AG04449 (cell line): ENCODE measurements around the gene CEP43.

Experiments
- CTCF ChIA-PET: fragments of 350-600 bp; formaldehyde crosslinking; extraction: SDS; loops from one replicate; lab custom pipeline; 2021; ENCODE audit warnings: antibody characterized with exemption; lab: Yijun Ruan, JAX
- POLR2A ChIA-PET: fragments of 400-600, 350-600 bp; formaldehyde crosslinking; extraction: SDS; loops from one replicate; lab custom pipeline; 2020; ENCODE audit warnings: antibody characterized with exemption, inconsistent platforms; lab: Yijun Ruan, JAX
- DNase-seq: peaks from one replicate; pipeline ENCODE4 v3.0.0-alpha.2; 2010; ENCODE audit warnings: low read depth, low spot score
- H3K4me3 ChIP-seq: 2 replicates; pipeline ENCODE4 v1.5.1; 2011; ENCODE audit warnings: low read depth, mild to moderate bottlenecking, control low read depth, low read length
- TF ChIP-seq, protein P1 (sequence below): IDR thresholded peaks from one replicate; pipeline ENCODE4 v1.5.1; 2011; ENCODE audit warnings: mild to moderate bottlenecking, moderate library complexity, low read length, control low read depth, inconsistent platforms; ENCODE audit not compliant: insufficient read depth; ENCODE audit errors: missing control alignments

Gene CEP43

GRCh38 chr6:166972101-166972500 is 27.1 kb upstream of the CEP43 start:
- TF ChIP-seq, protein P1, sequence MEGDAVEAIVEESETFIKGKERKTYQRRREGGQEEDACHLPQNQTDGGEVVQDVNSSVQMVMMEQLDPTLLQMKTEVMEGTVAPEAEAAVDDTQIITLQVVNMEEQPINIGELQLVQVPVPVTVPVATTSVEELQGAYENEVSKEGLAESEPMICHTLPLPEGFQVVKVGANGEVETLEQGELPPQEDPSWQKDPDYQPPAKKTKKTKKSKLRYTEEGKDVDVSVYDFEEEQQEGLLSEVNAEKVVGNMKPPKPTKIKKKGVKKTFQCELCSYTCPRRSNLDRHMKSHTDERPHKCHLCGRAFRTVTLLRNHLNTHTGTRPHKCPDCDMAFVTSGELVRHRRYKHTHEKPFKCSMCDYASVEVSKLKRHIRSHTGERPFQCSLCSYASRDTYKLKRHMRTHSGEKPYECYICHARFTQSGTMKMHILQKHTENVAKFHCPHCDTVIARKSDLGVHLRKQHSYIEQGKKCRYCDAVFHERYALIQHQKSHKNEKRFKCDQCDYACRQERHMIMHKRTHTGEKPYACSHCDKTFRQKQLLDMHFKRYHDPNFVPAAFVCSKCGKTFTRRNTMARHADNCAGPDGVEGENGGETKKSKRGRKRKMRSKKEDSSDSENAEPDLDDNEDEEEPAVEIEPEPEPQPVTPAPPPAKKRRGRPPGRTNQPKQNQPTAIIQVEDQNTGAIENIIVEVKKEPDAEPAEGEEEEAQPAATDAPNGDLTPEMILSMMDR, result no peak
- CTCF ChIA-PET, result interaction anchor here (1.5 kb wide), 1 partner anchor 18 kb away, joined by 4 read pairs; no protein-coding TSS in a partner anchor
- DNase-seq, result no peak
- POLR2A ChIA-PET, result no interaction called here
- no peak overlapping the region for H3K4me3 ChIP-seq

- POLR2A ChIA-PET, result no interaction called here
- CTCF ChIA-PET, result interaction anchor here (0.5 kb wide), 1 partner anchor 12 kb away, joined by 3 read pairs; no protein-coding TSS in a partner anchor
- no peak overlapping the region for H3K4me3 ChIP-seq
- TF ChIP-seq, protein P1, result no peak
- no peak for DNase-seq
Observed at GRCh38 chr6:166976636-166977035, 22.6 kb upstream of the CEP43 start.

GRCh38 chr6:166977621-166978525 is 21.3 kb upstream of the CEP43 start:
- ChIA-PET CTCF (interaction anchor here (1.5 to 4.8 kb wide), 2 partner anchors 11 to 205 kb away, joined by 4 to 45 read pairs; no protein-coding TSS in a partner anchor), POLR2A (no interaction called here)
- H3K4me3 ChIP-seq, result no peak overlapping the region
- DNase-seq, result no peak
- TF ChIP-seq, protein P1, result no peak

- TF ChIP-seq, protein P1, result no peak
- no peak for DNase-seq
- ChIA-PET CTCF (interaction anchor here (1.7 to 4.8 kb wide), 2 partner anchors 8 to 210 kb away, joined by 4 to 45 read pairs; no protein-coding TSS in a partner anchor), POLR2A (no interaction called here)
- H3K4me3 ChIP-seq, result no peak overlapping the region
Observed at GRCh38 chr6:166980738-166981137, 18.5 kb upstream of the CEP43 start.

- H3K4me3 ChIP-seq, result no peak overlapping the region
- no peak for DNase-seq
- CTCF ChIA-PET, result interaction anchor here (1.0 to 6.7 kb wide), 8 partner anchors 8 to 211 kb away, joined by 3 to 163 read pairs (median 22); partner anchors contain the start of gene CEP43
- POLR2A ChIA-PET, result no interaction called here
- TF ChIP-seq, protein P1, result no peak
Observed at GRCh38 chr6:166987448-166987847, 11.7 kb upstream of the CEP43 start.

GRCh38 chr6:166987930-166988329 is 11.3 kb upstream of the CEP43 start:
- no peak overlapping the region for H3K4me3 ChIP-seq
- POLR2A ChIA-PET, result no interaction called here
- no peak for DNase-seq
- TF ChIP-seq, protein P1, result no peak
- CTCF ChIA-PET, result interaction anchor here (0.8 to 6.7 kb wide), 13 partner anchors 8 to 225 kb away, joined by 3 to 163 read pairs (median 9); partner anchors contain the start of gene CEP43
